Stimulated activated CD4-positive, alpha-beta T cell treated with anti-CD3 and anti-CD28 coated beads, Interleukin-15, amount 100 ng/mL, for 24 hours (primary cell): Measurements from ENCODE around the gene GGT7.
"Not testable (repeated sequence)": the region's sequence is repeated elsewhere in the genome, so short reads cannot be mapped to it uniquely, and the experiment has no call there.

Experiments
- DNase-seq: peaks from one replicate; pipeline ENCODE4 v3.0.0-alpha.2; 2020

Gene GGT7

GRCh38 chr20:34872622-34873224 is at the start of gene GGT7:
TSS of gene GGT7 (minus strand) at chr20:34872856. CDS start at chr20:34872815, 41 bp downstream.
- peak; percentile 91 for DNase-seq

GRCh38 chr20:34921436-34921835 is 48.8 kb upstream of the GGT7 start:
- peak; percentile 32 for DNase-seq

DNA sequence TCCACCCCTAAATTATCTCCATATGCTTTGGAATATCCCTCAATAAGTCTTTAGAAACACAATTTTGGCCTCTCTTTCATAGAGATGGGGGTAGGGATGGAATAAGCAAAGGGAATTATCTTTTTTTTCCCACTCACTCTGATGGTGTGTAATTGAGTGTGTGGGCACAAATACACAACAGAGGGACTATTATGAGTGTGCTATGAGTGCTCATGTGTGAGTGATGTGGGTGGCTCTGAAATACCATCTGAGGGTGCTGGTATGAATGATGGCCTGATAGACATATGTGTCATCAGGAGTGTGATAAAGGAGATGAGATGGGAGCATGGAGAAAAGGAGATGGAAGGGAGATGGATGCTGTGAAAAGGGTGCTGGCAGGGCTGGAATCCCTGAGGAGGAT is 47.4 kb upstream of the GGT7 start:
- no peak for DNase-seq

DNA sequence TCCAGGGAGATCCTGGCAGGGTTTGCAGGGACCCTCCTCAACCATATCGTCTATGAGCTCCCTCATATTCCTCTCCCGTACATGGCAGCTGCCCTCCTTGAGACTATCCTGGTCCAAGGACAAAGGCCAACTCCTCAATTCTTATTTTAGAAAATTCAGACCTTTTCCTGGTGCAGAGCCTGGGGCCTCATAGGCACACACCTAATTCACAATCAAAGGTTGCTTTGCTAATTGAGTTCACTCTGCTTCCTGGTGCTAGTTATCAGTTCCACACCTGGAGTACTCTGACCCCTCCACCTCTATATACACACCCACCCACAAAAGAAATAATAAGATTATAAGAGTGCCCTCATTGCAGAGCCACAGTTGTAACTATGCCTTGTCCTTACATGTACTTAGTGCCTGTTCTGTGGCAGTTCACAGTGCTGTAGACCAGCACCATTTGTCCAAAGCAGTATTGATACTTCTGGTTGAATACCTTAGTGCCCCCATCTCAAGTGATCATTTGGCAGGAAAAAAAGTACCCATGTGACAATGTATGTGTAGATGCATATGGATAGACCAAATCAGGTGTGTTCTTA is 44.2 kb upstream of the GGT7 start:
- DNase-seq, result no peak

DNA sequence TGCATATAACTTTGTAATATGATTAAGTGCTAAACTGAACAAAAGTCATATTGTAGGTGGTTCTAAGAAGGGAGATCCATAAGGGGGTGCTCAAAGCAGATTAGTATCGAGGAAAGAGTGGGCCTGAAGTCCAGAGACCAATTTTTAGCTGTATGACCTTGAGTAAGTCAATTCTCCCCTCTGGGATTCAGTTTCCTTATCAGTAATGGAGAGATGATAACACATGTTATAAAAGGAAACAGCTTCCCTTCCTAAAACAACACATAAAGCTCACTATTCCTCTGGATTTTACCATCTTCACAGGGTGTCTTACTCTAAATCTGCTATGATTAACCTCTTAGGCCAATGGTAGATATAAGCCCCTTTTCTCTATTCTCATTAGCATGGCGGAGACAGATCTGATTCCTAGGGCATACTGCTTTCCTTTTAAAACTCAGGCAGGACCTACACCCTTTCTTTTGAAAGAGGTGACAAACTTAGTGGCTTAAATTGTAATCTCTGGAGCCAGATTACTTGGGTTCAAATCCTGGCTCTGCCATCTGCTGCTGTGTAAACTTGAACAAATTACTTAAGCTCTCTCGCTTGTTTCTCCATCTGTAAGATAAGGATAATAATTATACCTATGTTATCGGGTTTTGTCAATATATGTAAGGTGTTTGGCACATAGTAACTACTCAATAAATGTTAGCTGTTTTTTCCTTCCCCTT is 43.2 kb upstream of the GGT7 start:
- DNase-seq, result no peak

DNA sequence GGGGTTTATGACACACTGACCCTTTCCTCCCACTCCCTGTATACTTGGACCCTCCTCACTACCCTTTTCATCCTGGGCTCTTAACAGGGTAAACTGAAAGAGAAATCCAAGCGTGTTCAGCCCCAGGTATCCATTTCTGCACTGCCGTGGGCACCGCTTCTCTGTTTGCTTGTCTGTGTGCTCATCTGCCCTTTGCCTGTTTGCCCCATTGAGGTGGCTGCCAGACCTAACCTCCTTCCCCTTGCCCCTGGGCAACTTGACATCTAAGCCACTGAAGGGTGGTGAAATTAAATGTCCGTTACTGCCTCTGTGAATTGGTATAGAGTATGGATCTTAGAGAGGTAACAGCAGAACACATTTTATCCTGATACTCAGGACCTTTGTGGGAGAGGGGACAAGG is 42.5 kb upstream of the GGT7 start:
- no peak for DNase-seq

- DNase-seq, result no peak
Observed at GRCh38 chr20:34907616-34908469, 35.2 kb upstream of the GGT7 start.

DNA sequence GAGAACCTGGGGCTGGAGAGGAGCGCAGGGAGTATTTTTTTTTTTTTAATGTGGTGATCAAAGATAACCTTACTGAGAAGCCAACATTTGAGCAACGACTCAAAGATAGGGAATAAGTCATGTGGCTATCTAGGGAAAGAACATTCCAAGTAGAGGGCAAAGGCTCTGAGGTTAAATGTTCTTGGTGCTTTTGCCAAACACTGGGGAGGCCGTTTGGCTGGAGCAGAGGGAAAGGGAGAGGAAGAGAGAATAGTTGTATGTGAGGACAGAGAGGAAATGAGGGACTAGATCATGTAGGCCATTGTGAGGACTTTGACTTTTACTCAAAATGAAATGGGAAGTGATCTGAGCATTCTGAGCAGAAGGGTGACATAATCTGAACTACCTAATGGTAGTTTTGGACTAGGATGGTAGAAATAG is 31.6 kb upstream of the GGT7 start:
- no peak for DNase-seq

- not testable (repeated sequence) for DNase-seq
Observed at GRCh38 chr20:34898731-34899130, 26.1 kb upstream of the GGT7 start.

DNA sequence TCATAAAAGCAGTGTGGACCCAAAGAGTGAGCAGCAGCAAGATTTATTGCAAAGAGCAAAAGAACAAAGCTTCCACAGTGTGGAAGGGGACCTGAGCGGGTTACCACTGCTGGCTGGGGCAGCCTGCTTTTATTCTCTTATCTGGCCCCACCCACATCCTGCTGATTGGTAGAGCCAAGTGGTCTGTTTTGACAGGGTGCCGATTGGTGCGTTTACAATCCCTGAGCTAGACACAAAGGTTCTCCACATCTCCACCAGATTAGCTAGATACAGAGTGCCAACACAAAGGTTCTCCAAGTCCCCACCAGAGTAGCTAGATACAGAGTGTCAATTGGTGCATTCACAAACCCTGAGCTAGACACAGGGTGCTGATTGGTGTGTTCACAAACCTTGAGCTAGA is 25.5 kb upstream of the GGT7 start:
- not testable (repeated sequence) for DNase-seq

GRCh38 chr20:34896086-34896621 is 23.5 kb upstream of the GGT7 start:
- no peak for DNase-seq

DNA sequence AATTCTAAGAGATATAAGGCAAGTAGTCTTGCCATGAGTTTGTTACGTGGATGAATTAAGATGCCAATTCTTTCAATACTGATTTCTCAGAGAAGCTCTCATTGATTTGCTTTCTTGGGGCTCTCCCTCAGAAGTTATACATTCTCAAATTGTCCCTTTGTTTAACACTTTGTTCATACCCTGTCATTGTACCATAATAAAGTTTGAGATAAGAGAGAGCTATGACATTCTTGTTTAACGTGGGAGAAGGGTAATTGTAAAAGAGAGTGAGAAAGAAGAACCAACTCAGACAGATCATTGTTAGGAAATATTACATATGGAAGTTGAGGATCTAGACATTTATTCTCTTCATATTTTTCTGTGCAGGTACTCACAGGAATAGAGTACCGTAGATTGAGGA is 22.8 kb upstream of the GGT7 start:
- DNase-seq, result no peak

DNA sequence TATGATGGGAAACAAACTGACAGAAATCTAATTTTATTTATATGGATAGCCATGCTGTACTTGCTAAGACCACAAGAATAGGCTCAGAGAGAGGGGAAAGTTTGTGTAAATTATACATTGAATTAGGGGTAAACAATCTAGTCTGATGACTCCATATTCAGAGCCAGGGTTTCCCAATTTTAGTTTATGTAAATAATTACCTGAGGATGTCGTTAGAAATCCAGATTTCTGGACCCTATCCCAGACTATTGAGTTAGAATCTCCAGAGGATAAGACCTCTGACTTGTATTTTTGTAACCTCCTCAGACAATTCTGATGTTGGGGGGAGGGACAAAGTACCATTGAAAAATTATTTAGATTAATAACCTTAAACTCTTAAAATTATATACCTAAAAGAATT is 22.1 kb upstream of the GGT7 start:
- DNase-seq, result no peak

GRCh38 chr20:34892671-34893070 is 20.0 kb upstream of the GGT7 start:
- DNase-seq, result no peak

GRCh38 chr20:34891166-34892062 is 18.8 kb upstream of the GGT7 start:
- peak; percentile 57 for DNase-seq

- no peak for DNase-seq
Observed at GRCh38 chr20:34888468-34888867, 15.8 kb upstream of the GGT7 start.

GRCh38 chr20:34887023-34887422 is 14.4 kb upstream of the GGT7 start:
- DNase-seq, result no peak

DNA sequence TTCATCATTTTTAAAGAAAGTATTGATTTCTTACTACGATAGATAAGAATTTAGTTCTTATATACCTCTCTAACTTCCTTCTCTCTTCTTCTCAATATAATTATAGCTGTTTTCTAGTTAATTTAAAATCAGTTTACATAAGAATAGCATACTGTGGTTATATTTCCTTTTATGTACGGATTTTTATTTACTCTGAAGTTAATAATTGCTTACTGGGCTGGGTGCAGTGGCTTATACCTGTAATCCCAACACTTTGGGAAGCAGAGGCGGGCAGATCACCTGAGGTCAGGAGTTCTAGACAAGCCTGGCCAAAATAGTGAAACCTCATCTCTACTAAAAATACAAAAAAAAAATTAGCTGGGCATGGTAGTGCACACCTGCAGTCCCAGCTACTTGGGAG is 13.5 kb upstream of the GGT7 start:
- DNase-seq, result no peak

DNA sequence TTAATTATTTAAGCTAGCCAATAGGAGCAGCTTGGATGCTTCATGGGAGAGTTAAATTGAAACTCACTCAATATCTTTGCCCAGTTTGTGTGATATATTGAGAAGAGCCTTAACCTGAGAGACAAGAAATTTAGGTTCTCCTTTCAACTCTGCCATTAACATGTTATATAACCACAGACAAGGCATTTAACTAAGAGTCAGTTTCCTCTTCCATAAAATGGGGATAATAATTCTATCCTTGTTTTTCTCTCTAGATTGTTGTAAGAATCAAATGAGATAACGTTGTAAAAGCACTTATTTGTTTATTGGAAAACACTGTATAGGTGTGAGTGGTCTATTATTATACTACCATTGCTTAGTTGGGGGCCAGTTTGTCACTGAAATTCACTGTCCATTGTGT is 11.6 kb upstream of the GGT7 start:
- no peak for DNase-seq

- no peak for DNase-seq
Observed at GRCh38 chr20:34883809-34884208, 11.2 kb upstream of the GGT7 start.

DNA sequence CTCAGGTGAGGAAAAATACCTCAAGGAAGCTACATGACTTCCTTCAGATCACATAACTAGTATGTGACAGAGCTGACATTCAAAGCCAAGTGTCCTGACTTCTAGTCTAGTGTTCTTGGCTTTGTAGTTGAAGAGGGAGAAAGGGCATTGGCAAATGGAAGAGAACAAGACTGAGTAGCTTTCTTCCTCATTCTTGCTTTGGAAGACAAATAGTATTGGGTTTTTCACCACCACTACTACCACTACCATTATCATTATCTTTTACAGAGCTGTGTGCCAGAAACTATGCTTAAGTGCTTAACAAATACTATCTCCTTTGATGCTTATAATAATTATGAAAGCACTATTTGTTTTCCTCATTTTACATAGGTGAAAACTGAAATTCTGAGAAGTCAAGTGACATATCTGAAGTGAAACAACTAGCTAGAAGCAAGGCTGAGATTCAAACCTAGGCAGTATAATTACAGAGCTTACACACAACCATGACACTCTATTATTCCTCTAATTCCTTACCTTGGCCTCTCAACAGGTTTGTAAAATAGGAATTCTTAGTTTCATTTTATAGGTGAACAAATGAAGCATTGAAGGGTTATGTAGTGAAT is 10.5 kb upstream of the GGT7 start:
- DNase-seq, result no peak

- no peak for DNase-seq
Observed at GRCh38 chr20:34881689-34882088, 9.0 kb upstream of the GGT7 start.
